ENCODE measurements around the gene ZNF778. TPM values are rescaled to one million over a fixed set of nuclear protein-coding genes. Genes with fewer than 3 reads are reported as not detected.
A peak's percentile ranks its signal among the peaks of the same experiment; 100 is the strongest.

The ZNF778 gene
- total and polyA plus RNA-seq, 2 of the 13 experiments (the other 11 are each of a cell fraction or from before 2014, with no cell fraction given), result 3.8 to 7.2 TPM

DNA sequence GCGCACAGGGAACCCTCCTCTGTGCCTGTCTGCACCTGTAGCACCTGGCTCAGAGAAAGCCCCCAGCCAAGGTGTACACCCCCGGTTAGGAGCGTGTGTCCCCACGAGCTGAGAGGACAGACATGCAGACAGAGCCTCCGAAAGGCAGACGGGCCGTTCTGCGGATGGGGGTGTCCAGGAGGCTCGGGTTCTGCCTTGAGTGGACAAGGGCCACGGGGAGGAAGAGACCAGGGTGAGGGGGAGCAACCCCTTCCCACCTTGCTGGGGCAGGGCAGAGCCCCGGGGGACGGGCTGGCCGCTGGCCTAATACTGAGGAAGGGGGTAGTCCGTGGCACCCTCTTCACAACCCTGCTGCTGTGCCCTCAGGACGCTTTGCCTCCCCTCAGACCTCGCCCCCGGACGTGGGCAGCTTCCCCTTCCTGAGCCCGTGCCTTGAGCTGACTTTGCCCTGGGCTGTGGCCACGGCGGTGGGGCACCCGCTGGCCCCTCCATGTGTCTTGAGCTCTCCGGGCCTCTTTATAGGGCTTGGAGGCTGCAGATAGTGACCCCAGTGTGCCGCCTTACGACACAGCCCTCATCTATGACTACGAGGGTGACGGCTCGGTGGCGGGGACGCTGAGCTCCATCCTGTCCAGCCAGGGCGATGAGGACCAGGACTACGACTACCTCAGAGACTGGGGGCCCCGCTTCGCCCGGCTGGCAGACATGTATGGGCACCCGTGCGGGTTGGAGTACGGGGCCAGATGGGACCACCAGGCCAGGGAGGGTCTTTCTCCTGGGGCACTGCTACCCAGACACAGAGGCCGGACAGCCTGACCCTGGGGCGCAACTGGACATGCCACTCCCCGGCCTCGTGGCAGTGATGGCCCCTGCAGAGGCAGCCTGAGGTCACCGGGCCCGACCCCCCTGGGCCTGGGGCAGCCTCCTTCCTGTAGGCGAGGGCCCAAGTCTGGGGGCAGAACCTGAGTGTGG is 22.9 kb upstream of the ZNF778 start (continued):
- peak; percentile 95 for TF ChIP-seq AGO2 (optimal IDR thresholded peaks at IDR 0.05; ENCODE audit: low read depth, low read length)
- TF ChIP-seq SOX6 (IDR thresholded peaks at IDR 0.05), result no peak
- TF ChIP-seq SOX6 (CRISPR knock-in tag; IDR thresholded peaks at IDR 0.05), result 0 out of 2 replicates have a peak, but pooled peaks have one; percentile 13
- TF ChIP-seq PAF1 (CRISPR knock-in tag; IDR thresholded peaks at IDR 0.05), result 0 out of 2 replicates have a peak, but pooled peaks have one; percentile 13
- TF ChIP-seq, protein P1, sequence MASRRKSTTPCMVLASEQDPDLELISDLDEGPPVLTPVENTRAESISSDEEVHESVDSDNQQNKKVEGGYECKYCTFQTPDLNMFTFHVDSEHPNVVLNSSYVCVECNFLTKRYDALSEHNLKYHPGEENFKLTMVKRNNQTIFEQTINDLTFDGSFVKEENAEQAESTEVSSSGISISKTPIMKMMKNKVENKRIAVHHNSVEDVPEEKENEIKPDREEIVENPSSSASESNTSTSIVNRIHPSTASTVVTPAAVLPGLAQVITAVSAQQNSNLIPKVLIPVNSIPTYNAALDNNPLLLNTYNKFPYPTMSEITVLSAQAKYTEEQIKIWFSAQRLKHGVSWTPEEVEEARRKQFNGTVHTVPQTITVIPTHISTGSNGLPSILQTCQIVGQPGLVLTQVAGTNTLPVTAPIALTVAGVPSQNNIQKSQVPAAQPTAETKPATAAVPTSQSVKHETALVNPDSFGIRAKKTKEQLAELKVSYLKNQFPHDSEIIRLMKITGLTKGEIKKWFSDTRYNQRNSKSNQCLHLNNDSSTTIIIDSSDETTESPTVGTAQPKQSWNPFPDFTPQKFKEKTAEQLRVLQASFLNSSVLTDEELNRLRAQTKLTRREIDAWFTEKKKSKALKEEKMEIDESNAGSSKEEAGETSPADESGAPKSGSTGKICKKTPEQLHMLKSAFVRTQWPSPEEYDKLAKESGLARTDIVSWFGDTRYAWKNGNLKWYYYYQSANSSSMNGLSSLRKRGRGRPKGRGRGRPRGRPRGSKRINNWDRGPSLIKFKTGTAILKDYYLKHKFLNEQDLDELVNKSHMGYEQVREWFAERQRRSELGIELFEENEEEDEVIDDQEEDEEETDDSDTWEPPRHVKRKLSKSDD (CRISPR knock-in tag; IDR thresholded peaks at IDR 0.05; ENCODE audit: low read depth), result 0 out of 2 replicates have a peak, but pooled peaks have one; percentile 61
- TF ChIP-seq ZNF30 (CRISPR knock-in tag; IDR thresholded peaks at IDR 0.05), result no peak
- TF ChIP-seq HNRNPL (IDR thresholded peaks at IDR 0.05; ENCODE audit: low read depth, low read length), result no peak
- TF ChIP-seq ZSCAN9 (CRISPR knock-in tag; IDR thresholded peaks at IDR 0.05; ENCODE audit: borderline replicate concordance), result no peak
- TF ChIP-seq POLR2A (IDR thresholded peaks at IDR 0.05; ENCODE audit: insufficient read depth in 1 of 2, low read depth in 2 of 2, low read length in 2 of 2), result peak in 1 of 2 experiments; percentile 37; a peak in 1 of 4 replicates
- TF ChIP-seq TAF15 (IDR thresholded peaks at IDR 0.05; ENCODE audit: low read depth, low read length, poor library complexity, severe bottlenecking), result peak; percentile 36
- TF ChIP-seq RBFOX2 (IDR thresholded peaks at IDR 0.05; ENCODE audit: low read depth, low read length), result peak; percentile 72
- TF ChIP-seq HNRNPLL (IDR thresholded peaks at IDR 0.05; ENCODE audit: low read depth, low read length, poor library complexity, severe bottlenecking), result no peak

All from HepG2 (cell line).